OCI-LY7 (cell line): ENCODE data around the gene CHCHD6. TPM values are rescaled to one million over a fixed set of nuclear protein-coding genes. Genes with fewer than 3 reads are reported as not detected.

Experiments
- BruUV-seq: library from RNA; stranded (reverse); fragments of 400-500 nt; replicated peaks from 2 replicates; lab custom pipeline; 2021; lab: Mats Ljungman, UMichigan
- CTCF ChIA-PET: fragments of 300-600 bp; sonication (Branson Sonifier 250); formaldehyde crosslinking; loops from one replicate; lab custom pipeline; 2022; ENCODE audit warnings: antibody characterized with exemption; ENCODE audit not compliant: unreplicated experiment; lab: Charles Lee
- POLR2A ChIA-PET: fragments of 300-600 bp; sonication (Branson Sonifier 250); formaldehyde crosslinking; loops from one replicate; lab custom pipeline; 2022; ENCODE audit warnings: antibody characterized with exemption; lab: Charles Lee
- DNase-seq: peaks from one replicate; pipeline ENCODE4 v3.0.0-alpha.2; 2015; ENCODE audit warnings: low spot score
- H2AFZ ChIP-seq: fragments of 200-600 bp; sonication (generic), shearing (Covaris generic); 2 replicates; pipeline ENCODE4 v1.6.1; 2014; ENCODE audit warnings: mild to moderate bottlenecking, antibody characterized with exemption, low read length, moderate library complexity
- H3K27ac ChIP-seq: fragments of 200-600 bp; sonication (generic); 2 replicates; pipeline ENCODE4 v1.5.1; 2014; ENCODE audit warnings: mixed run types, low read depth, mild to moderate bottlenecking, moderate library complexity, low read length, inconsistent platforms; ENCODE audit not compliant: poor library complexity, severe bottlenecking
- H3K36me3 ChIP-seq: fragments of 200-600 bp; sonication (generic); 2 replicates; pipeline ENCODE4 v1.6.1; 2014; ENCODE audit warnings: mild to moderate bottlenecking, antibody characterized with exemption, low read length, moderate library complexity, mixed read lengths; ENCODE audit not compliant: insufficient read depth
- H3K4me1 ChIP-seq: fragments of 200-600 bp; sonication (generic); 2 replicates; pipeline ENCODE4 v1.5.1; 2014; ENCODE audit warnings: mild to moderate bottlenecking, low read length; ENCODE audit not compliant: insufficient read depth, poor library complexity, severe bottlenecking
- H3K4me2 ChIP-seq: fragments of 200-600 bp; sonication (generic); 2 replicates; pipeline ENCODE4 v1.6.1; 2014; ENCODE audit warnings: mild to moderate bottlenecking, low read length
- H3K4me3 ChIP-seq: fragments of 200-600 bp; sonication (generic); 2 replicates; pipeline ENCODE4 v1.5.1; 2014; ENCODE audit warnings: mild to moderate bottlenecking, low read depth, low read length; ENCODE audit not compliant: poor library complexity, severe bottlenecking
- H3K79me2 ChIP-seq: fragments of 200-600 bp; sonication (generic); 2 replicates; pipeline ENCODE4 v1.6.1; 2016; ENCODE audit warnings: low read depth, mild to moderate bottlenecking, low read length, moderate library complexity, mixed read lengths; ENCODE audit not compliant: insufficient read depth
- H3K9me2 ChIP-seq: fragments of 200-600 bp; sonication (generic); 2 replicates; pipeline ENCODE4 v1.6.1; 2016; ENCODE audit warnings: mild to moderate bottlenecking, low read length, mixed read lengths; ENCODE audit not compliant: insufficient read depth
- H3K9me3 ChIP-seq: fragments of 200-600 bp; sonication (generic); 2 replicates; pipeline ENCODE4 v1.6.1; 2014; ENCODE audit warnings: mild to moderate bottlenecking, mixed run types, low read length, mixed read lengths
- H4K20me1 ChIP-seq: fragments of 200-600 bp; sonication (generic); 2 replicates; pipeline ENCODE4 v1.6.1; 2014; ENCODE audit warnings: mild to moderate bottlenecking, antibody characterized with exemption, low read length, moderate library complexity, mixed read lengths; ENCODE audit not compliant: insufficient read depth
- CTCF ChIP-seq: fragments of 200-600 bp; sonication (generic); conservative IDR thresholded peaks from 2 replicates; pipeline ENCODE4 v1.5.1; 2014; ENCODE audit warnings: mild to moderate bottlenecking, antibody characterized with exemption, low read length, moderate library complexity, mixed read lengths
- EZH2phosphoT487 ChIP-seq: fragments of 200-600 bp; sonication (generic); IDR thresholded peaks from 2 replicates; pipeline ENCODE4 v1.6.1; 2018; ENCODE audit warnings: low read depth, borderline replicate concordance, mild to moderate bottlenecking, mixed run types, antibody characterized with exemption, low read length, moderate library complexity, mixed read lengths
- intact Hi-C: fragments of 100-400 bp; cut with micrococcal nuclease; formaldehyde crosslinking; loops from one replicate; pipeline ENCODE4 v1.10.0; 2022; ENCODE audit not compliant: unreplicated experiment
- total RNA-seq, 2 experiments: library from RNA; depleted of rRNA in 1 of 2; stranded (reverse); fragments of >200 nt in 1 of 2; shearing (Covaris generic) in 1 of 2; gene quantifications; 2 replicates each; pipeline ENCODE4 v1.2.3, GENCODE V29; 2014 to 2022

Gene CHCHD6
- total RNA-seq, 2 experiments from 2014 or later: 14.7 to 21.2 TPM

- no peaks in the 10 kb centered on the region for H3K79me2 ChIP-seq
- no peak overlapping the region for H2AFZ ChIP-seq
- H3K4me1 ChIP-seq: peaks cover 9% of the 10 kb centered on the region
- ChIA-PET CTCF (no interaction called here), POLR2A (no interaction called here)
- H3K36me3 ChIP-seq: no peaks in the 10 kb centered on the region
- BruUV-seq: no TSS peak
- no peak for TF ChIP-seq EZH2phosphoT487
- no peak overlapping the region for H3K27ac ChIP-seq
- DNase-seq: no peak
- intact Hi-C loops: no loop called here
- H3K4me2 ChIP-seq: no peak overlapping the region
- H3K9me2 ChIP-seq: no peaks in the 10 kb centered on the region
- H3K4me3 ChIP-seq: no peak overlapping the region
- H4K20me1 ChIP-seq: no peaks in the 10 kb centered on the region
- no peaks in the 10 kb centered on the region for H3K9me3 ChIP-seq
Measured at GRCh38 chr3:127006781-127007436, 302.9 kb downstream of the CHCHD6 start.

GRCh38 chr3:127008236-127008635, 304.2 kb downstream of the CHCHD6 start:
- H4K20me1 ChIP-seq: no peaks in the 10 kb centered on the region
- no peaks in the 10 kb centered on the region for H3K4me1 ChIP-seq
- H3K4me3 ChIP-seq: no peak overlapping the region
- no peaks in the 10 kb centered on the region for H3K79me2 ChIP-seq
- TF ChIP-seq CTCF: no peak
- no peak for TF ChIP-seq EZH2phosphoT487
- no TSS peak for BruUV-seq
- H3K9me3 ChIP-seq: no peaks in the 10 kb centered on the region
- H2AFZ ChIP-seq: no peak overlapping the region
- H3K9me2 ChIP-seq: no peaks in the 10 kb centered on the region
- H3K36me3 ChIP-seq: no peaks in the 10 kb centered on the region
- H3K27ac ChIP-seq: no peak overlapping the region
- intact Hi-C loops: no loop called here
- ChIA-PET CTCF (no interaction called here), POLR2A (no interaction called here)
- DNase-seq: no peak
- H3K4me2 ChIP-seq: no peak overlapping the region

GRCh38 chr3:127009531-127009930, 305.5 kb downstream of the CHCHD6 start:
- intact Hi-C loops: no loop called here
- H3K79me2 ChIP-seq: no peaks in the 10 kb centered on the region
- TF ChIP-seq EZH2phosphoT487 (no peak), CTCF (no peak)
- H3K36me3 ChIP-seq: no peaks in the 10 kb centered on the region
- no peaks in the 10 kb centered on the region for H3K9me3 ChIP-seq
- BruUV-seq: no TSS peak
- H3K9me2 ChIP-seq: no peaks in the 10 kb centered on the region
- no peaks in the 10 kb centered on the region for H3K4me1 ChIP-seq
- CTCF ChIA-PET: interaction anchor here (0.6 kb wide), 1 partner anchor 323 kb away, joined by 3 read pairs; no protein-coding TSS in a partner anchor
- H4K20me1 ChIP-seq: no peaks in the 10 kb centered on the region
- DNase-seq: no peak
- H3K4me2 ChIP-seq: no peak overlapping the region
- POLR2A ChIA-PET: no interaction called here
- H2AFZ ChIP-seq: no peak overlapping the region
- no peak overlapping the region for H3K4me3 ChIP-seq
- H3K27ac ChIP-seq: no peak overlapping the region

Other genes starting within 250 kb of the CHCHD6 start
- gene ZXDC, start 228.3 kb upstream of the CHCHD6 start, total RNA-seq (2014; rRNA removed; shearing (Covaris generic)): 26.6 and 34.9 TPM in 2 replicates
- 32.2 and 38.6 TPM in 2 replicates for gene ZXDC, start 228.3 kb upstream of the CHCHD6 start, total RNA-seq (2022)
- 0.09 TPM in 1 of 2 replicates, not detected in the other for gene UROC1, start 186.5 kb upstream of the CHCHD6 start, total RNA-seq (2014; rRNA removed; shearing (Covaris generic))
- not detected in 2 replicates for gene UROC1, start 186.5 kb upstream of the CHCHD6 start, total RNA-seq (2022)
- not detected in 2 replicates for gene CHST13, start 180.1 kb upstream of the CHCHD6 start, total RNA-seq (2014; rRNA removed; shearing (Covaris generic))
- not detected in 2 replicates for gene CHST13, start 180.1 kb upstream of the CHCHD6 start, total RNA-seq (2022)
- not detected in 2 replicates for gene C3orf22, start 145.3 kb upstream of the CHCHD6 start, total RNA-seq (2014; rRNA removed; shearing (Covaris generic))
- not detected in 2 replicates for gene C3orf22, start 145.3 kb upstream of the CHCHD6 start, total RNA-seq (2022)
- not detected in 2 replicates for gene TXNRD3, start 49.1 kb upstream of the CHCHD6 start, total RNA-seq (2014; rRNA removed; shearing (Covaris generic))
- gene TXNRD3, start 49.1 kb upstream of the CHCHD6 start, total RNA-seq (2022): not detected in 2 replicates